HG02571 (cell line): ENCODE measurements around the gene ISG15.
"Not testable (repeated sequence)": the region's sequence is repeated elsewhere in the genome, so short reads cannot be mapped to it uniquely, and the experiment has no call there.

ENCODE experiments used
- ATAC-seq: cut with Tn5 transposase; IDR thresholded peaks from one replicate; pipeline ENCODE4 v1.9.1; 2021; ENCODE audit warnings: mild to moderate bottlenecking, moderate library complexity; ENCODE audit not compliant: unreplicated experiment

Gene ISG15

GRCh38 chr1:1010131-1010530 is 3.2 kb upstream of the ISG15 start:
- ATAC-seq: not testable (repeated sequence)

GRCh38 chr1:1011396-1011949 is 1.8 kb upstream of the ISG15 start:
- no peak for ATAC-seq

GRCh38 chr1:1012736-1013104 is 577 bp upstream of the ISG15 start:
- not testable (repeated sequence) for ATAC-seq

GRCh38 chr1:1013922-1014648 is 788 bp downstream of the ISG15 start:
- no peak for ATAC-seq

GRCh38 chr1:1014799-1015681 is 1.7 kb downstream of the ISG15 start:
- no peak for ATAC-seq

GRCh38 chr1:1017397-1018320 is 4.4 kb downstream of the ISG15 start:
- ATAC-seq: not testable (repeated sequence)

- ATAC-seq: not testable (repeated sequence)
Measured at GRCh38 chr1:1018321-1018685, 5.0 kb downstream of the ISG15 start.

GRCh38 chr1:1019122-1019999 is 6.1 kb downstream of the ISG15 start:
- peak; percentile 58 for ATAC-seq

GRCh38 chr1:1020000-1020404 is 6.7 kb downstream of the ISG15 start, which contains the start of gene AGRN:
TSS of gene AGRN (plus strand) at chr1:1020120. CDS start at chr1:1020173, 53 bp downstream.
- ATAC-seq: peak; percentile 29

GRCh38 chr1:1020415-1021009 is 7.2 kb downstream of the ISG15 start:
- ATAC-seq: peak; percentile 11

- ATAC-seq: no peak
Measured at GRCh38 chr1:1021010-1021919, 8.0 kb downstream of the ISG15 start.

- ATAC-seq: no peak
Measured at GRCh38 chr1:1021920-1022259, 8.6 kb downstream of the ISG15 start.

GRCh38 chr1:1022302-1023009 is 9.2 kb downstream of the ISG15 start:
- ATAC-seq: no peak

- no peak for ATAC-seq
Measured at GRCh38 chr1:1023700-1024099, 10.4 kb downstream of the ISG15 start.

GRCh38 chr1:1024149-1024770 is 11.0 kb downstream of the ISG15 start:
- ATAC-seq: no peak

GRCh38 chr1:1024771-1025699 is 11.7 kb downstream of the ISG15 start:
- no peak for ATAC-seq
